Measurements from ENCODE around the gene TFRC. TPM values are rescaled to one million over a fixed set of nuclear protein-coding genes. Genes with fewer than 3 reads are reported as not detected.

TFRC gene
- total and polyA plus RNA-seq, 11 donors, result 15.7 to 232 (median 103) TPM

- intact Hi-C loops (cut with DNase I), result loop anchor here in 1 of 10 donors (10.0 kb wide), 1 partner anchor 470 kb away; no protein-coding TSS in a partner anchor
- no peak for TF ChIP-seq CTCF (IDR thresholded peaks at IDR 0.05)
- TF ChIP-seq POLR2A (IDR thresholded peaks at IDR 0.05), result no peak
- DNase-seq (no peak), ATAC-seq (no peak)
- WGBS, 4 donors, result 86 to 94% (median 92%) methylated on average over 10 of the region's 10 CpGs
- H3K27me3 ChIP-seq, result no peaks in the 10 kb centered on the region
- no peak overlapping the region for H3K4me3 ChIP-seq
- peaks cover 3 to 100% (median 99%) of the 10 kb centered on the region in 9 donors for H3K36me3 ChIP-seq
- H3K4me1 ChIP-seq, result no peaks in the 10 kb centered on the region
- no peak overlapping the region for H3K27ac ChIP-seq
- no peaks in the 10 kb centered on the region for H3K9me3 ChIP-seq
Measured at GRCh38 chr3:196054661-196055060, 27.2 kb downstream of the TFRC start.

- 92 to 94% (median 94%) methylated on average over 7 of the region's 7 CpGs for WGBS, 4 donors
Measured at GRCh38 chr3:196053487-196053886, 28.4 kb downstream of the TFRC start.

GRCh38 chr3:196051282-196052076 is 30.4 kb downstream of the TFRC start:
- TF ChIP-seq CTCF (IDR thresholded peaks at IDR 0.05), result no peak
- no peak for TF ChIP-seq POLR2A (IDR thresholded peaks at IDR 0.05)
- DNase-seq, result no peak
- H3K4me1 ChIP-seq, result no peaks in the 10 kb centered on the region
- no peaks in the 10 kb centered on the region for H3K27me3 ChIP-seq
- peaks cover 3 to 87% (median 81%) of the 10 kb centered on the region in 9 donors for H3K36me3 ChIP-seq
- intact Hi-C loops (cut with DNase I), result loop anchor here in 1 of 10 donors (10.0 kb wide), 1 partner anchor 473 kb away; no protein-coding TSS in a partner anchor
- 92 to 96% (median 94%) methylated on average over 6 of the region's 6 CpGs for WGBS, 4 donors
- no peaks in the 10 kb centered on the region for H3K9me3 ChIP-seq
- no peak overlapping the region for H3K4me3 ChIP-seq
- no peak for ATAC-seq
- H3K27ac ChIP-seq, result no peak overlapping the region

More at GRCh38 chr3:196053487-196053886, 28.4 kb downstream of the TFRC start:
- TF ChIP-seq CTCF (IDR thresholded peaks at IDR 0.05) (no peak), POLR2A (IDR thresholded peaks at IDR 0.05) (no peak)
- Histone ChIP-seq H3K27me3 (no peaks in the 10 kb centered on the region), H3K36me3 (peaks cover 3 to 100% (median 98%) of the 10 kb centered on the region in 9 donors), H3K4me1 (no peaks in the 10 kb centered on the region), H3K4me3 (no peak overlapping the region), H3K9me3 (no peaks in the 10 kb centered on the region), H3K27ac (no peak overlapping the region)
- DNase-seq (no peak), ATAC-seq (no peak)
- intact Hi-C loops (cut with DNase I), result loop anchor here in 1 of 10 donors (10.0 kb wide), 1 partner anchor 471 kb away; no protein-coding TSS in a partner anchor

GRCh38 chr3:196050597-196050996 is 31.3 kb downstream of the TFRC start:
- intact Hi-C loops (cut with DNase I), result loop anchor here in 1 of 10 donors (10.0 kb wide), 1 partner anchor 474 kb away; no protein-coding TSS in a partner anchor
- ATAC-seq, result no peak
- DNase-seq, result no peak
- TF ChIP-seq CTCF (IDR thresholded peaks at IDR 0.05) (no peak), POLR2A (IDR thresholded peaks at IDR 0.05) (no peak)
- 88 to 93% (median 91%) methylated on average over 3 of the region's 3 CpGs for WGBS, 4 donors
- no peaks in the 10 kb centered on the region for H3K4me1 ChIP-seq
- H3K36me3 ChIP-seq, result peaks cover 0 to 78% (median 72%) of the 10 kb centered on the region in 9 donors
- H3K4me3 ChIP-seq, result no peak overlapping the region
- H3K9me3 ChIP-seq, result no peaks in the 10 kb centered on the region
- no peak overlapping the region for H3K27ac ChIP-seq
- H3K27me3 ChIP-seq, result no peaks in the 10 kb centered on the region

All from heart left ventricle (tissue), 16 donors.